NCI-H2107 treated with DMSO at 0.1 percent for 48 hours (cell line): ENCODE measurements around the gene PALD1.
A peak's percentile ranks its signal among the peaks of the same experiment; 100 is the strongest.

ENCODE experiments used
- DNase-seq: peaks from one replicate; lab custom pipeline; 2025; ENCODE audit not compliant: unreplicated experiment; lab: John Stamatoyannopoulos, UW

The PALD1 gene

DNA sequence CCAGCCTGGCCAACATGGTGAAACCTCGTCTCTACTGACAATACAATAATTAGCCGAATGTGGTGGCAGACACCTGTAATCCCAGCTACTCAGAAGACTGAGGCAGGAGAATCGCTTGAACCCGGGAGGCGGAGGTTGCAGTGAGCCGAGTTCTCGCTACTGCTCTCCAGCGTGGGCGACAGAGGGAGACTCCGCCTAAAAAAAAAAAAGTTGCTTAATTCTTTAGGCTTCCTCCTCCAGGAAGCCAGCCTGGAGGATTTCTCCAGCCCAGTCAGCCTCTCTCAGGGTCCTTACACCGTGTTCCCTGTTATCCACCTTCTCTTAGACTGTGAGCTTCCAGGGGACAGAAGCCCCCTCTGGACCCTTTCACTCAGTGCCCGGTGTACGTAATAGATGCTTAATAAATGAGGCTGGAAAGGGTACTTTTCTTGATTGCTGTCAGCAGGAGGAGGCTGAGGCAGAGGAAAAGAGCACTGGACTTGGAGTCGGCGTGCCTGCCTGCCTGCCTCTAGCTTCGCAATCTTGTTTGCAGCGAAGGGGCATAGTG is 20.7 kb upstream of the PALD1 start:
- no peak for DNase-seq

DNA sequence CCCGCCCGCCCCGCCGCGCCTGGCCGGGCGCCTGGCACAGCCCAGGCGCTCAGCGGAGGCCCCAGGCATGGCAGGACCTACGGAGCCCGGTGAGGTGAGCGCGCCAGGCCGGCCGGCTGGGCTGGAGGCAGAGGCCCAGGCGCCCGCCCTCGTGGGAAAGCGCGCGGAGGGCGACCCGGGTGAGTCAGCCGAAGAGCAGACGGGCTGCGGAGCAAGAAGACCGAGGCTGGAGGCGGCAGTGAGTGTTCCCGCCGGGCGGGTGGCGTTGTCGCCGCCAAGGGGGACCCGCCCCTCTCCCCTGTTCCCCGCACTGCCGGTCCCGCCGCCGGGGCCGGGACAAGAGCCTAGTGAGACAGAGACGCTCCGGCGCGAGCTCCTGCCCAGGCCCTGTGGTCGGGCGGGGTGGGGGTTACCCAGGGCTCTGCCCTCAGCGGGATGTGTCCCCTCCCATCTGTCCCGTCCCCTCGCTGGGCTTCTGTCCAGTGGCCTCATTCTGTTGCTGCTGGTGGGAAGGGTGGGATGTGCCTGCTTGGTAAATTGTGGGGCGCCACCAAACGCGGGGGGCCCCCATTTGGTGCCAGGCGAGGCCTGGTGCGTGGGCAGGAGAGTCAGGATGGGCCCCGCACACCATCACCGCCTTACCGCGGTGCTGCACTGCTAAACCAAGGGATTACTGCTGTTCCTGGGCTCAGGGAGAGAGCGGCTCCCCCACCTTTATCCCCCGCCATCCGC is 20.1 kb upstream of the PALD1 start:
- DNase-seq = no peak

DNA sequence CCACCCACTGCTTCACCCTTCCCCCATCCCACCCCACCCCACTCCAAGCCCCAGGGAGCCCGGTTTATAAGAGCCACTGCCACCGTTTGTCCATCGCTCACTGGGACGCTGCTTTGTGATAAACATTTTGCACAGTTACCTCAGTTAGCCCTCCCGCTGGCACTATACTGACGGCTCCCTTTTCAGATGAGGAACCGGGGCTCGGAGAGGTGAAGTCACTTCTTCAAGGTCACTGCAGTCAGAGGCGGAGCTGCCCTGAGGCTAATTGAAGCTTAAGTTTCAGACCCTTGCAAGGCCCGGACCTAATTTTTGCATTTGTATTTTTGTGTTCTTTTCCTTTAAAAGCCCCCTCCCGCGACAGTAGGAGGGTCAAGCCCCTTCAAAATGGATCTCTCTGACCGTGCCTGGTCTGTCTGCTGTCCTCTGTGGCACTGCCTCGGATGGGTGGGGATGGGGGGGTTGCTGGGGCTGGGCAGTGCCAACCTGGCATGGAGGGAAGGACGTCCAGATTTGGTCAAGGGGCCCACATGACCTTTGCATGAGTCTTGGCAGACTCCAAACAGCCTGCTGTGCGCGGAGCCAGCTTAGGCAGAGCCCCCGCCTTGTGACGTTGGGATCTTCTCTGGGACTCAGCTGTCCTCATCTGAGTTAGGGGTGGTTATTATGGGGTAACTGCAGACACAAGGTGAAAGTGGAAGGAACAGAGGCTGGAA is 19.4 kb upstream of the PALD1 start:
- no peak for DNase-seq

DNA sequence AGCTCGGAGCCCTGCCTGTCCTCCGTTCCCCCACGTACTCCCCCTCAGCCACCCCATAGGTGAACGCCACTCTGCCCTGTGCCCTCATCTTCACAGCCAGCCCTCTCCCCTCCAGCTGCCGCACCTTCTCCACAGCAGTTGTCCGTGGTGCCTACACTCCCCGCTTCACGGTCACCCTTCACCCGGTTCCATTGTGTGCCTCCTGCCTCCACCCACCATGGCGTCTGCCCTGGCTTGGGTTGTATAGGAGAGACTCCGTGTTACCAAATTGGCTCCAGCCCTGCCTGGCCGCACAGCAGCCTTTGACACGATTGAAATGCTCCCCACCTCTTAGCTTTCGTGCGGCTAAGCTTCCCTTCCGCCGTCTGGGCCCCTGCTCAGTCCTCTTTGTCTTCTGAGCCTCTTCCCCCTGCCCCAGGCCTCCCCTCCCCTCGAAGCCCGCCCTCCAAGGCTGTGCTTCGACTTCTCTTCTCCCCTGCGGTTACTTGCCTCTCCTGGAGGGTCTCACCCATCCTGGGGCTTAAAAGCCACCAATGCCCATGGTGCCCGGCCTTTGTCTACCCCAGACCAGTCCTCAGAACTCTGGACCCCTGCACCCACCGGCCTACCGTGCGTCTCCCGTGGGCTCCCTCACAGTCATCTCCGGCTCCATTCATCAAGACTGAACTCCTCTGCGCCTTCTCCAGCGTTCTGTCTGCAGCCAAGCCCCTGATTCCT is 18.6 kb upstream of the PALD1 start:
- DNase-seq = no peak

DNA sequence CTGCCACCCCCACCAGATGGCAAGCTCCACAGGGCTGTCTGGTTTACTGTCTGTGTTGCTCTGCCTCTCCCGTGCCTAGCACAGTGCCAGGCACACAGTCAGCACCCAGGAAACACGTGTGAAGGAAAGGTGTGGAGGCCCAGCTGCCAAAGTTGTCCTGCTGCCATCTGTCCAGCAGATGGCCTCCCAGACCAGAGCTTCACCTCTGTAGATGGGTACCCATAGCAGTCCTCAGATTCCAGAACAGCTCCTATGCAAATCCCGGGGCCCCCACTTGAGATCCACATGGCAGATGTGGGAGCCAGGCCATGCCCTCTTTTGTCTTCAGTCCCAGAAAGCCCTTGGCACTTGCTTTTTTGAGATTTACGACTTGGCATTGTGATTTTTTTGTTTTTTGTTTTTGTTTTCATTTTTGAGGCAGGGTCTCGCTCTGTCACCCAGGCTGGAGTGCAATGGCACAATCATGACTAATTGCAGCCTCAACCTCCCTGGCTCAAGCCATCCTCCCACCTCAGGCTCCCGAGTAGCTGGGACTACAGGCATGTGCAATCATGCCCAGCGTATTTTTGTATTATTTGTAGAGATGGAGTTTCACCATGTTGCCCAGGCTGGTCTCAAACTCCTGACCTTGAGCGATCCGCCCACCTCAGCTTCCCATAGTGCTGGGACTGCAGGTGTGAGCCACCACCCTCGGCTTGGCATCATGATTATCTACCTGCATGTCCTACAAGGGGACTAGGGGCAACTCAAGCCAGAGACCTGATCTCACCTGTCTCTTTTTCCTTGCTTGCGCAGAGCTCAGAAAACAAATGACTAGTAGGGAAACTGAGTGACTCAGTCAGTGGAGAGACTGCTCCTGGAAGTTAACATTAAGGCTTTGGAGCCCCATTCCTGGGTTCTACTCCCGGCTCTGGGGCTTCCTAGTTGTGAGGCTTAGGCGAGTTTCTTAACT is 16.9 kb upstream of the PALD1 start:
- peak; percentile 6 for DNase-seq

DNA sequence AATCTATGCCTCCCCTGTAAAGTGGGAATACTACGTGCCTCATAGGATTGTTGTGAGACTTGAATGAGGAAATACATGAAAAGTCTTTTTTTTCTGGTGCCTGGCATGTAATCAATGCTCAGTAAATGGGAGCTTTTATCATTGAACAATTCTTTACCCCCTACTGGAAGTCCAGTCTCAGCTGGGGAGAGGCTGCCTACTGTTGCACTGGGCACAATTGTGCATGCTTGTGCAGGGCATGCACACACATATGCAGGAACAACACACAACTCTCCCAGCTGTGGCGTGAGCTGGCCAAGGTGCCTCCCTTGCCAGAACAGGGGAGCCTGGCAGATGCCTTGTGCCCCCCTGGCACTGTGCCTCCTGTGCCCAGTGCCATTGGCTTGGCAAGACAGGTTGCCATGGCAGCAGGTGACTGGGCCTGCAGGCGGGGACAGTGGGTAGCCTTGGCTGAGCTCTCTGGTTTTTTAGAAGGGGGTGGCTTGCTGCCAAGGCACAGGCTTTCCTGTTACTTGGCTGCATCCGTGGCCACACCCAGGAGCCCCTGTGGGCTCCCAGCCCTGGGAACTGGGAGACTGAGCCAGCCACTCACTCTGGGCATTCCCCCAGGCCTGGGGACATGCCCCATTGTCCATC is 16.1 kb upstream of the PALD1 start:
- DNase-seq = peak; percentile 27

DNA sequence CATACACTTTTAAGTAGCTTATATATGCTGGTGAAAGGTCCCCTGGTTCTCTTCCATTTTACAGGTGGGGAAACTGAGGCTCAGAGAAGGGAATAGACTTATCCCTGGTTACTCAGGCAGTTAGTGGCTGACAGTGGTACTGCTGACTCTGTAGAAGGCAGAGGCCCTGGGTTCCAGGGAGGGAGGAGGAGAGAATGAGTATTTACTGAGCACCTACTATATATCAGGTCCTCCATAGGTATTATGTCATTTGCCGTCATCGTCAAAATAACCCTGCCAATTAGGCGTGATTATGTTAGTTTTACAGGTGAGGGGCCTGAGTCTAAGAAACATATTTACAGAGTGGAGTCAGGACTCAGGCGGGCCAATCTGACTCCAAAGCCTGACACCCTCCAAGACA is 13.3 kb upstream of the PALD1 start:
- no peak for DNase-seq

DNA sequence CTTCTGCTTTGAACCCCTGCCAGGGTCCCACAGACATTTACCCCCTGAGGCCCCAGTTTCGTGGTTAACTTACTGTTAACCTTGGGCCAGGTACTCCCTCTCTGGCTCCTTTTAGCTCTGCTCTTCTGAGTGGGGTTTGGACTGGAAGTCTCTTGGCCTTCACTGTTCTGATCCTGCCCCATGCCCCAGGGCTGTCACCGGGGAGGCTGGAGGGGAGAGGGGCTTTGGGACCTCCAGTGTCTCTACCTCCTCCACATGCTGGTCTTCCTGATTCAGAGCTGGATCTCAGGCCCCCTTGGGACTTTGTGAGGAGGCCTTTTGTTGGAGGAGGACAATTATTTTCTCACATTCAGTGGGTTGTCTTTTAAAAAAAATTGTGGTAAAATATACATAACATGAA is 12.7 kb upstream of the PALD1 start:
- DNase-seq = no peak

DNA sequence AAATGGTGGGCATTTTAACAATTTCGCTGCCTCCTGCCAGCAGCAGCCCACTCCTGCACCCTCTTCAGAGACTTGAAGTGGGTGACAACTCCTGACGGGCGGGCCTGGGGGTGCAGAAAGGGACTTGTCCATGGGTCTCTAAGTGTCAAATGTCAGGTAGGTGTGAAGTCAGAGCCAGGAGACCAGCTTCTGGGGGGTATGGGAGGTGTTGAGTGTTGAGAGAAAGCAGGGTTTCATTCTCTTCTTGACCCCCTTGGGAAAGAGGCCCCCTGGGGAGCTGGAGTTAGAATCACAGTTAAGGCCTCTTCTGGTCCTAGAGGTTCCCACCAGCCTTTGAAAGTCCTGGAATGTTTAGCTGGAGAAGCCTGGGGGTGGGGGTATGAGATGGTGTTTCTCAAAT is 11.6 kb upstream of the PALD1 start:
- no peak for DNase-seq

DNA sequence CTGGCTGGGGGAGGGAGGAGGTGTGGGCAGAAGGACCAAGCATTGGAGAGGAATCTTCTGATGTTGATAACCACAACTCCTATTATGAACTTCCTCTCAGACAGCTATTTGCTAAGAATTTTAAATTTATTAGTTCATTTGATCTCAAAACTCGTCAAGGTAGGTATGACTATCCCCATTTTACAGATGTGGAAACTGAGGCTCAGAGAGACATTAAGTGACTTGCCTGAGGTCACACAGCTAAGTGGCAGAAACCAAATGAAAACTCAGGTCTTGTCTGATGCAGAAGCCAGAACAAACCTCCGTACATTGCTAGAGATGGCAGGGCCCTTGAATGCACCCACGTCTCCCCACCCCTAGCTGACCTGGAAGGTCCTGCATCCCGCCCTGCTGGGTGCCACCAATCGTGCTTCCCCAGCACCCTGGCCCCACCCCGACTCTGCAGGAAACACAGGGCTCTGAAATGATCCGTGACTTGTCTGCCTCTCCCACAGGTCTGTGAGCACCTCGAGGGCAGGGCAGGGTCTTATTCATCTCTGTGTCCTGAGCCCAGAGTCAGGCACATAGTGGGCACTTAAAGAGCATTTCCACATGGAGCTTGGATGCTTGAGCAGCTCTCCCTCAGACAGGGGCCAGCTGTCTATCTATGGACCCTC is 5.6 kb upstream of the PALD1 start:
- no peak for DNase-seq

DNA sequence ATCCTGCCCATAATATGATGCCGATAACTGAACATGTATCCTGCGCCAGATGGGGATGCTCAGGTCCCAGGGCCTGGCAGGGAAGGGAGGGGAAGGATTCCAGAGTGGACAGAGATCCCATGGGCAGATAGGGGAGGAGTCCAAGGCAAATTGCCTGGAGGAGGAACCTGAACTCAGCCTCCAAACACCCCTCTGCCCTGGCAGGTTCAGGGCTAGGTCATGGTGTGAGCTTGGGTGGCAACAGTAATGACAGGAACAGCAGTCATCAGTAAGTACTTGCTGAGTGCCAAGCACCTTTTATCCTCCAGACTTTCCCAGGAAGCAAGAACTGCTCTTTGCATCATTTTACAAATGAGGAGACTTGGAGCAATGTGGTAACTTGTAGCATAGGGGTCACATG is 3.8 kb upstream of the PALD1 start:
- DNase-seq = no peak

DNA sequence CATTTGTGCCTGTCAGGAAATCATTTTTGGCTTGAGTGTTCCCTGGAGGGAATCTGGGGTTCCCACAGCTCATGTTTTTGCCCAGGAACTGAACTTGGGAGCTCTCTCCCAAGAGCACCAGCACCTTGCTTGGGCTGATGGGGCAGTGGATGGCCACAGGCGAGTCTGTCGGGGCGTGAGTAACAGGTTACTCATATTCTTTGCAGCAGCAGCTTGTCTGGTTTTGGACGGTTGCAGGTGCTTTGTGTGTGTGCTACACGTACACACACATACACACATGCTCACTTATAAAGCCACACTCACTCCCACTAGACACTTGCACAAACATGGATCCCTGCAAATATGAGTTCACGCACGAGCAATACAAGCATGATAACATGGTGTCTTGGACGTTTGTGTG is 2.9 kb upstream of the PALD1 start:
- DNase-seq = no peak

DNA sequence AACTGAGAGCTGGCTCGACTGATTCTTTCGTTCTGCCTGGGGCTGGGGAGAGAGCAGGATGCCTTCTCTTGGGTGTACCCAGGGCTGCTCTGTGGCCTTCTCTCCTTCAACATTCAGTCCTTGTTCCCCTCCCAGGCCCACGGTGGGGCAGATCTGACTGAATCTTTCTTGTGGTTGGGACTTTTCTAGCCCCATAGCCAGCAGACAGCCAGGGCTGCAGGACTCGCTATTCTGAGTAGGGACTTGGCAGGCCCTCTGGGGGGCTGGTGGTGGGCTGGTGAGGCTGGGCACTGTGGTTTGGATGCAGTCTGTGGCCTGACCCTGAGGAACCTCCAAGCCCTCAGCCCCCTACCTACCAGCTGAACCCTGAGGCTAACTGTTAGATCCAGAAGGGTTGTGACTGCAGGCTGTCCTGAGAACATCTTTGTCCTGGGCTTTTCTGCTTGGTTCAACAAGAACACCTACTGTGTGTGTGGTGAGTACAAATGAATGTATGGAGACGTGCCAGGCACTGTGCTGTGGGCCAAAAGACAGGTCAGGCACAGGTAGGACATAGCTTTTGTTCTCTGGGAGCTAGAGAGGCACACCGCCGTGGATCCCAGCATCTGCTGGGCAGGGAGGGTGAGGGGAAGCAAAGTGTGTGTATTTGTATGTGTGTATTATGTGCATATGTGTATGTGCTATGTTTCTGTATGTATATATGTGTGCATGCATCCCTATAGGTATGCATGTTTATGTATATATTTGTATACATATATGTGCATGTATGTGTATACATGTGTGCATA is 2.1 kb upstream of the PALD1 start:
- no peak for DNase-seq

DNA sequence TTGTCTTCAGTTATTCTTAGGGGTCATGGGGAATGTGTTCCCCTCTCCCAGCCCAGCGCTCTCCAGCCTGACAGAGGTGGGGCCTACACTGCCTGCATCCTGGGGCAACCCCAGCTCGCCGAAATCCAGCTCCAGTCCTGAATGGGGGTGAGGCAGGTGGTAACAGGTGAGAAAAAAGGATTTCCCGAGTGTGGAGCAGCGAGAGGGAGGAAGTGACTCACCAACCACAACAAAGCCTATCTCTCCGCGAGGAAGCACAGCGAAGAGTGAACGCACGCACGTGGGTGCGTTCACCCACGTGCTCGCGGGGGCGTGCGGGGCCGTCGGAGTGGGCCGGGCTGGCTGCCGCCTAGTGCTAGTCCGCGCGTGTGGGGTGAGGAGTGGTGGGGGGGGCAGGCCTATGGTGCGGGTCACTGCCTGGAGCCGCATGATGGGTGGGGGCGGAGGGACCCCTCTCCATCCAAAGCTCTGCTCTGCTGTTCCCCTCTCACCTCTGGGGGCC is 855 bp upstream of the PALD1 start:
- DNase-seq = peak; percentile 8

DNA sequence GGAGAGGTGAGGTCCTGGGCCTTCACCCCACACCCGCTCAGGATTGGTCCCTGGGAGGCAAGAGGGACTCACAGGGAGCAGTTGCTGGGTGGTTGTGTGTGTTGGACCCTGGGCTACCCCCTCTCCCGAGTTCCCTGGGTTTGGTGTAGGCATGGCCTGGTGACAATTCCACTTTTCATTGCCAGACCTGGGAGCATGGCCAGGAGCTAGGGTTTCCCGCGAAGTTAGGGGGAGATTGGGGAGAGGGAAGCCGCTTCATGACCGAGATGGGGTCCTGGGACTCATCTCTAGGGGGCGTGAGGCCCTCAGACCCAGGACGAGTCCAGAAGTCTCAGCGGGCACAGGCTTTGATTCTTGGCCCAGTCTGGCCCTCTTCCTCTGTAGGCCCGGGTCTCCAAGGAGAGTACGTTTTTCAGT is 606 bp downstream of the PALD1 start:
- DNase-seq = no peak

DNA sequence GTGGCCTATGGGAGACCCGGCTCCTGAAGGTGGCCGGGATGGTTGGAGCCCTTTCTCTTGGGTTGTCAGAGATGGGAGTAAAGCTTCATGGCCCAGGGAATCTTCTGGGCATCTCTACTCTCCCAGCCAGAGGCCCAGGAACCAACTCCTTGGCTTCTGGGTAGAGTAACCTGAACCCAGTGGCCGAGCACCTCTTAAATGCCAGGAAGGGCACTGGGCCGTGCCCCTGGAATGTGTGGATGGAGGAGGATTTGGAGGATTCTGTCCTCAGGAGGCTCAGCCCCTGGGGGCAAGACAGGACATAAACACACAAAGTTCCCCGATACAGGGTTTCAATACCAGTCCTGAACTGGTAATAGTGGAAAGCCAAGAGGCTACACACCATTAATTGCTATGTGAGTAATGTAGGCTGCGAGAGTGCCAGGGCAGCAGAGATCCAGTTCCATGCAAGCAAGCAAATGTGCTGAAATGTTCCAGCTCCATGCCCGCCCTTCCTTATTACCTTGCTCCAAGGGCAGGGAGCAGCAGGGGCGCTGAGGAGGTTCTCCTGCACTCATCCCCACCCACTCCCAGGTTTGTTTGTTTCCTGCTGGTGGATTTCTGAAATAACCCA is 1.2 kb downstream of the PALD1 start:
- no peak for DNase-seq

DNA sequence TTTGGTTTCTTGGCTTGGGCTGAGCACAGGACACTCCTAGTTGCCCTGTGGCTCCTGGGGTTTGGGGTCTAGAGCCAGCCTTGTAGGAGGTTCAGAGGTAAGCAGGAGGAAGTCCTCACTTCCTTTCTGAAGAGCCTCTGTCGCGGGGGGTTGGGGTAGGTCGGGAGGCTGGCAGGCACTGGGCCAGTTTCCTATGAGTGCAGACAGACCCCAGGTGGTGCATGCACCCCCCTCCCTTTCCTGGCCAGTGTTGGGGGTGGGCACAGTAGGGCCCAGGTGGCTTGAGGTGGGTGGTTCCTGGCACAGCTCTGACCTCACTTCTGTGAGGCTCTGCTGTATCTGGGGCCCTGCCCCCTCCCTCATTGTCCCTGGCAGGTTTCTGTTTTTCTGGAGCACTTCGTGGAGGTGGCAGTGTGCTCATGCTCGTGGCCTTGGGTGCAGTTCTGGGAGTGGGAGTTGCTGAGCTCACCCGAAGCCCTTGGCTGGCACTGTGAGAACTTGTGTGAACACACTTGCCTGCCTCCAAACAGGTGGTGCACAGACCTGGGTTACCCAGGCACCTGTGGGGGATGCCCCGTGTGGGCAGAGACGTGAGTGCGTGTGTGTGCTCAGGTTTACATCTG is 1.8 kb downstream of the PALD1 start:
- DNase-seq = no peak

DNA sequence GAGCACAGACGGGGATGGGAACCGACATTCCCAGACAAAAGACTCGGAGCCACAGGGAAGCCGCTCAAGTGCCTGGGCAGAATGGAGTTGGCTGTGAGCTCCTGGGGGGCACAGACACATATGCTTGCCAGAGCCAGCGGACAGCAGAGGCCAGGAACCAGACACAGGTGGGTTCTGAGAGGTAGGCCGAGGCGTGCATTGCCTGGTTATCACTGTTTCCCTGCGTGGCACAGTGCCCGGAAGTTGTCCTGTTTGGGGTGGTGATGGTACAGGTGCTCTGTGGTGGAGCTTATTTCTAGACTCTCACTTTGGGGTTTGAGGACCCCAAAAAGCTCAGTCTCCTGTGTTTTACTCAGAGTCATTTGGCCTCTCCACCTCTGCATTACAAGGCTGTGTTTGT is 2.5 kb downstream of the PALD1 start:
- no peak for DNase-seq
